ENCODE measurements around the gene STON2. TPM values are rescaled to one million over a fixed set of nuclear protein-coding genes. Genes with fewer than 3 reads are reported as not detected.

Gene STON2
- total RNA-seq, 4 donors from 2014 or later: 3.3 to 87.8 (median 11.0) TPM

- no peak for DNase-seq
- Histone ChIP-seq H3K36me3 (no peaks in the 10 kb centered on the region), H3K4me1 (no peaks in the 10 kb centered on the region), H3K9me3 (no peaks in the 10 kb centered on the region), H3K27me3 (no peaks in the 10 kb centered on the region), H3K27ac (no peak overlapping the region), H3K4me3 (no peak overlapping the region)
- intact Hi-C loops (cut with DNase I; ENCODE audit: low total_unique reads): no loop called here
- TF ChIP-seq CTCF (IDR thresholded peaks at IDR 0.05): no peak
- no peak for TF ChIP-seq POLR2A (IDR thresholded peaks at IDR 0.05)
Measured at GRCh38 chr14:81298911-81299310, 101.2 kb downstream of the STON2 start.

GRCh38 chr14:81298122-81298521 lies 102.0 kb downstream of the STON2 start:
- intact Hi-C loops (cut with DNase I; ENCODE audit: low total_unique reads): no loop called here
- H3K4me3 ChIP-seq: no peak overlapping the region
- DNase-seq: no peak
- no peaks in the 10 kb centered on the region for H3K4me1 ChIP-seq
- H3K27me3 ChIP-seq: no peaks in the 10 kb centered on the region
- TF ChIP-seq CTCF (IDR thresholded peaks at IDR 0.05) (no peak), POLR2A (IDR thresholded peaks at IDR 0.05) (no peak)
- H3K27ac ChIP-seq: no peak overlapping the region
- H3K9me3 ChIP-seq: no peaks in the 10 kb centered on the region
- H3K36me3 ChIP-seq: no peaks in the 10 kb centered on the region

- Histone ChIP-seq H3K9me3 (no peaks in the 10 kb centered on the region), H3K4me3 (no peak overlapping the region), H3K36me3 (no peaks in the 10 kb centered on the region), H3K27ac (no peak overlapping the region), H3K27me3 (no peaks in the 10 kb centered on the region), H3K4me1 (no peaks in the 10 kb centered on the region)
- intact Hi-C loops (cut with DNase I; ENCODE audit: low total_unique reads): no loop called here
- TF ChIP-seq CTCF (IDR thresholded peaks at IDR 0.05) (no peak), POLR2A (IDR thresholded peaks at IDR 0.05) (no peak)
- no peak for DNase-seq
Measured at GRCh38 chr14:81295958-81296923, 103.9 kb downstream of the STON2 start.

- TF ChIP-seq POLR2A (IDR thresholded peaks at IDR 0.05) (no peak), CTCF (IDR thresholded peaks at IDR 0.05) (no peak)
- no peaks in the 10 kb centered on the region for H3K4me1 ChIP-seq
- H3K36me3 ChIP-seq: no peaks in the 10 kb centered on the region
- H3K27ac ChIP-seq: no peak overlapping the region
- no peaks in the 10 kb centered on the region for H3K9me3 ChIP-seq
- no peaks in the 10 kb centered on the region for H3K27me3 ChIP-seq
- no peak overlapping the region for H3K4me3 ChIP-seq
- intact Hi-C loops (cut with DNase I; ENCODE audit: low total_unique reads): no loop called here
- no peak for DNase-seq
Measured at GRCh38 chr14:81289516-81289915, 110.6 kb downstream of the STON2 start.

GRCh38 chr14:81286574-81287370 lies 113.4 kb downstream of the STON2 start:
- DNase-seq: no peak
- no peak overlapping the region for H3K4me3 ChIP-seq
- no peaks in the 10 kb centered on the region for H3K4me1 ChIP-seq
- TF ChIP-seq CTCF (IDR thresholded peaks at IDR 0.05) (no peak), POLR2A (IDR thresholded peaks at IDR 0.05) (no peak)
- H3K27ac ChIP-seq: no peak overlapping the region
- H3K27me3 ChIP-seq: no peaks in the 10 kb centered on the region
- no peaks in the 10 kb centered on the region for H3K36me3 ChIP-seq
- H3K9me3 ChIP-seq: no peaks in the 10 kb centered on the region
- intact Hi-C loops (cut with DNase I; ENCODE audit: low total_unique reads): no loop called here

Data from uterus (tissue), 4 donors.